ENCODE data around the gene HAND2. TPM values are rescaled to one million over a fixed set of nuclear protein-coding genes. Genes with fewer than 3 reads are reported as not detected.

Gene HAND2
- total and polyA plus RNA-seq, 2 of the 13 experiments (the other 11 are each of a cell fraction or from before 2014, with no cell fraction given) = not detected

- TF ChIP-seq, protein P1, sequence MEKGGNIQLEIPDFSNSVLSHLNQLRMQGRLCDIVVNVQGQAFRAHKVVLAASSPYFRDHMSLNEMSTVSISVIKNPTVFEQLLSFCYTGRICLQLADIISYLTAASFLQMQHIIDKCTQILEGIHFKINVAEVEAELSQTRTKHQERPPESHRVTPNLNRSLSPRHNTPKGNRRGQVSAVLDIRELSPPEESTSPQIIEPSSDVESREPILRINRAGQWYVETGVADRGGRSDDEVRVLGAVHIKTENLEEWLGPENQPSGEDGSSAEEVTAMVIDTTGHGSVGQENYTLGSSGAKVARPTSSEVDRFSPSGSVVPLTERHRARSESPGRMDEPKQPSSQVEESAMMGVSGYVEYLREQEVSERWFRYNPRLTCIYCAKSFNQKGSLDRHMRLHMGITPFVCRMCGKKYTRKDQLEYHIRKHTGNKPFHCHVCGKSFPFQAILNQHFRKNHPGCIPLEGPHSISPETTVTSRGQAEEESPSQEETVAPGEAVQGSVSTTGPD (CRISPR knock-in tag; IDR thresholded peaks at IDR 0.05) = no peak
- TF ChIP-seq ZMAT3 (CRISPR knock-in tag; conservative IDR thresholded peaks at IDR 0.05) (no peak), ZNF619 (CRISPR knock-in tag; IDR thresholded peaks at IDR 0.05) (no peak)
These were observed at the start of gene HAND2 (continued) for GRCh38 chr4:173529477-173530325.

- ATAC-seq (no peak), DNase-seq (ENCODE audit: low spot score) (no peak), FAIRE-seq (no peak)
- BruUV-seq (replicated peaks) = no TSS peak
- H3K4me2 ChIP-seq (ENCODE audit: low read depth, low read length) = no peak overlapping the region
- no peaks in the 10 kb centered on the region for H4K20me1 ChIP-seq (ENCODE audit: insufficient read depth, low read length)
- H3K27ac ChIP-seq (ENCODE audit: extremely low read length, insufficient read depth, low read length) = no peak overlapping the region
- ChIA-PET POLR2A (no interaction called here), CTCF (ENCODE audit: low intra/inter-chr PET ratio, low total read pairs) (no interaction called here)
- H3K4me1 ChIP-seq (ENCODE audit: insufficient read depth, low read length) = no peaks in the 10 kb centered on the region
- no peak overlapping the region for H3K4me3 ChIP-seq (replicated peaks in 1 of 3; ENCODE audit: insufficient read depth in 1 of 3, low read depth in 2 of 3, low read length in 3 of 3)
- no peak overlapping the region for H3K9ac ChIP-seq (ENCODE audit: insufficient read depth, low read depth, low read length)
- H3K9me3 ChIP-seq (ENCODE audit: low read length) = no peaks in the 10 kb centered on the region
- no peaks in the 10 kb centered on the region for H3K79me2 ChIP-seq (ENCODE audit: insufficient read depth, low read length)
- intact Hi-C loops (cut with micrococcal nuclease; ENCODE audit: unreplicated experiment) (no loop called here), in situ Hi-C loops (cut with HindIII; ENCODE audit: extremely low pct_ligation_motif_present, low pct_unique_long_range_greater_than_20kb) (no loop called here)
- WGBS (ENCODE audit: low lambda C conversion rate) = 33% methylated on average over 7 of the region's 7 CpGs
- no peaks in the 10 kb centered on the region for H3K36me3 ChIP-seq (replicated peaks in 1 of 2; ENCODE audit: control insufficient read depth in 1 of 2, insufficient read depth in 2 of 2, low read length in 2 of 2)
- H2AFZ ChIP-seq (ENCODE audit: low read length) = no peak overlapping the region
- no peaks in the 10 kb centered on the region for H3K27me3 ChIP-seq (ENCODE audit: control insufficient read depth in 1 of 2, insufficient read depth in 2 of 2, low read length in 2 of 2)
- TF ChIP-seq HOXA7 (CRISPR knock-in tag; IDR thresholded peaks at IDR 0.05) = no peak
- TF ChIP-seq TP53 (CRISPR knock-in tag; conservative IDR thresholded peaks at IDR 0.05) = no peak
- TF ChIP-seq, protein P2, sequence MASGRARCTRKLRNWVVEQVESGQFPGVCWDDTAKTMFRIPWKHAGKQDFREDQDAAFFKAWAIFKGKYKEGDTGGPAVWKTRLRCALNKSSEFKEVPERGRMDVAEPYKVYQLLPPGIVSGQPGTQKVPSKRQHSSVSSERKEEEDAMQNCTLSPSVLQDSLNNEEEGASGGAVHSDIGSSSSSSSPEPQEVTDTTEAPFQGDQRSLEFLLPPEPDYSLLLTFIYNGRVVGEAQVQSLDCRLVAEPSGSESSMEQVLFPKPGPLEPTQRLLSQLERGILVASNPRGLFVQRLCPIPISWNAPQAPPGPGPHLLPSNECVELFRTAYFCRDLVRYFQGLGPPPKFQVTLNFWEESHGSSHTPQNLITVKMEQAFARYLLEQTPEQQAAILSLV (CRISPR knock-in tag; IDR thresholded peaks at IDR 0.05; ENCODE audit: borderline replicate concordance) = no peak
- no peak for TF ChIP-seq SMARCE1 (IDR thresholded peaks at IDR 0.05; ENCODE audit: borderline replicate concordance)
- TF ChIP-seq TAF1 (CRISPR knock-in tag; IDR thresholded peaks at IDR 0.05) = no peak
- TF ChIP-seq ZNF235 (CRISPR knock-in tag; IDR thresholded peaks at IDR 0.05; ENCODE audit: borderline replicate concordance) = no peak
- no peak for TF ChIP-seq AHR (CRISPR knock-in tag; IDR thresholded peaks at IDR 0.05)
- TF ChIP-seq HMG20B (CRISPR knock-in tag; conservative IDR thresholded peaks at IDR 0.05) = no peak
- TF ChIP-seq ZNF24 (IDR thresholded peaks at IDR 0.05) = no peak
- TF ChIP-seq, protein P3, sequence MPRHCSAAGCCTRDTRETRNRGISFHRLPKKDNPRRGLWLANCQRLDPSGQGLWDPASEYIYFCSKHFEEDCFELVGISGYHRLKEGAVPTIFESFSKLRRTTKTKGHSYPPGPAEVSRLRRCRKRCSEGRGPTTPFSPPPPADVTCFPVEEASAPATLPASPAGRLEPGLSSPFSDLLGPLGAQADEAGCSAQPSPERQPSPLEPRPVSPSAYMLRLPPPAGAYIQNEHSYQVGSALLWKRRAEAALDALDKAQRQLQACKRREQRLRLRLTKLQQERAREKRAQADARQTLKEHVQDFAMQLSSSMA (CRISPR knock-in tag; IDR thresholded peaks at IDR 0.05) = no peak
These were observed 48.9 kb upstream of the HAND2 start for GRCh38 chr4:173578956-173579355.
